Stimulated activated CD4-positive, alpha-beta T cell treated with anti-CD3 and anti-CD28 coated beads, Interleukin-12 subunit alpha, Interleukin-12 subunit beta, amount 100 ng/mL, for 48 hours (primary cell): ENCODE data around the gene RTN4R.
A peak's percentile ranks its signal among the peaks of the same experiment; 100 is the strongest.
"Not testable (repeated sequence)": the region's sequence is repeated elsewhere in the genome, so short reads cannot be mapped to it uniquely, and the experiment has no call there.

ENCODE experiments used
- DNase-seq, 3 donors: peaks; one replicate each; pipeline ENCODE4 v3.0.0-alpha.2; 2020; ENCODE audit warnings: low read depth in 2 of 3, low spot score in 1 of 3

RTN4R gene

DNA sequence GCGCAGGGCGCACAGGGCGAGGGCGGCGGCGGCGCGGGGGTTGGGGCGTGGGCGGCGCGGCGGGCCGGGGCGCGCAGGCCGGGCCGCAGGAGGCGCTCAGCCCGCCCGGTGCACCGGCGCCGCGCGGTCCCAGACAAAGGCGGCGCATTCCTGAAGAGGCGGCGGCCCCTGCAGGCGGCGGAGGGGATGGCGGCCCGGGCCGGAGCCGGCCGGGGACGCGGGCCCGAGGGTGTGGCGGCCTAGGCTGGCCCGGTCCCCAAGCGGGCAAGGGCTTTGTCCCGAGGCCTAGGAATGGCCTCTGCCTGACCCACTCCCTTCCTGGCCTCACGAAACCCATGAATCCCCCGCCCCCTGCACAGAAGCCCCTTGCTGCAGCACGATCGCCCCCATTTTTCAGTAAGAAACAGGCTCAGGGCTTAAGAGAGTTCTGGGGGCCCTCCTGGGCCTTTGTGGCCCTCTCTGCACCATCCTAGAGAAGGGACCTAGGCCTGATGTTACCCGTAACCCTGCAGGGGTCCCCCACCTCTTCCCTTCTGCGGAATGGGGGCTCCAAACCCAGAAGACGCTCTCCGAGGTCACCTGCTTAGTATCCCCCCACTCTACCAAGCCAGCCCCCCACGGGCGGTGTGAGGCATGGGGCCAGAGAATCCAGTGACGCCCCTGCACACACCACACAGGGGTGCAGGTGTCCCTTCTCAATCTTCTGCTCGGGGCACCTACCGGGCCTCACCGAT is at the start of gene RTN4R:
TSS of gene RTN4R (minus strand) at position 40 of the 734 bp plus-strand sequence. CDS start 226 bp downstream, outside the sequence.
- peak; percentile 14 to 41 (median 38) for DNase-seq

DNA sequence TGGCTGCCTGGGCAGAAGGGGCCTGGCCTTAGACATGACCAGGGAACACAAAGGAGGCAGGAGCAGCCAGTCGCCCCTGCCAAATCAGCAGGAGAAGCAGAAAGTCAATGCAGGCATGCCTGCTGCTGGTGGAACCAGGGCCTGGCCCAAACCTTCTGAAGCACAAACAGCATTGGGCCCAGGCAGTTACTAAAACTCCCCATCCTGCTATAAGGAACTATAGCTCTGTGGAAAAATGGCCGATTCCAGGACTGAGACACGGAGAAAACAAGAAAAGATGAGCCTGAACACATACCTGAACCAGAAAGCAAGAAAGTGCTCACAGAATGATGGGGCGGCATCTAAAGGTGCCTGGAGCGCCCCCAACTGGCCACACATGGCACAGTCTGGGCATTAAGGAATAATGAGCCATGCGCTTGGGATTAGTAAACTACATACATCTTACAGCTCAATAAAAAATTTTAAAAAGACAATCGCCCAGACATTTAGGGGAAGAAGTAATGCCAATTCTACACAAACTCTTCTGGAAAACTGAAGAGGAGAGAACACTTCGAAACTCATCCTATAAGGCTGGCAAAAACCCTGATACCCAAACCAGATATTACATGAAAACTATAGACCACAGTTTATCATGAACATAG is 49.4 kb upstream of the RTN4R start:
- DNase-seq = not testable (repeated sequence)

DNA sequence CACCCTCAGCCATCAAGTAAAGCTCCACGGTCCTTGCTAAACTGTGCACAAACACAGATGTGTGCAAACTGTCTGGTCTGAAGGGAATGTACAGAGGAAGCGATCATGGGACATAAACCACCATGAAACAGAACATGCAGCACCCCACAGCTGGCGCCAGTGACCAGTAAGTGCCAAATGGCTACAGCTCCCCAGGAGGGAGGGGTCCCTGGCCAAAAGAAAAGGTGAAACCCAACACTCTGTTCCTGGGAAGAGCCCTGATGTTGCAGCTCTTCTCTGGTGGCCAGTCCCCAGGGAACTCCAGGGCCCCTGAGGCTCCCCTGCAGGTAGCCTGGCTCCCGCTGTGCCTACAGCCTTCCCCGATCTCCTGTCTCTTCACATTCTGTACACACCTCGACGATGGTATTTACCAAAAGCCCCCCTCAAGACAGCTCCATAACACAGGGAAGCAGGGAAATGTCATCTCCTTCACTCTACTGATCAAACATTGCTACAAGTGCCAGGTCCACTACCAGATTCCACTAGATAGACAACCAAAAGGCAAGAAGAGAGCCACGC is 48.8 kb upstream of the RTN4R start:
- DNase-seq = no peak

DNA sequence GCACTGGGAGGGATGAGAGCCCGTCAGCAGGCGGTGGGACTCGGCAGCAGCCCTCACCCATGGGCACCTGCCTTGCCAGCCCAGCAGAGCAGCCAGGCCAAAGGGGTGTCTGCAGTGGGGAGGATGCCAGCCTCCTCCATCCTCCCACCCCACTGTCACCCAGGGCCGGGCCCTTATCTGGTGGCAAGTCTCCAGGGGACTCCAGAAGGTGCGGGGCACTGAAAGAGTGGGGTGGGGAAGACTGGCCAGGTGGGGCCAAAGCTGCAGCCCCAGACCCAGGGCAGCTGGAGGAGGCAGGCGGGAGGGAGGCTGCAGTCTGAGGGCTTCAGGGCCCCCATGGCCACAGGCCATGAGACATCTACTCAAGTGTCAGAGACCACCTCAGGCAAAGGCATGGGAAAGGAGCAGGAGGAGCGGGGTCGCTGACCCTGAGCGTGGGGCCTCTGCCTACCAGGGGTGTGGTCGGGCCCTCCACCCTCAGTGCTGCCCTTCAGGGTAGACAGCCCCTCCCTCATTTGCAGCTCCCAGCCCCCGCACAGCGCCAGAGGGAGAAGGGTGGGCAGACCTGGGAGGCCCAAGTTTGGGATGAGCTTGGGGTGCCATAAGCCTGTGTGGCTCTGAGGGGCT is 48.2 kb upstream of the RTN4R start:
- no peak for DNase-seq

DNA sequence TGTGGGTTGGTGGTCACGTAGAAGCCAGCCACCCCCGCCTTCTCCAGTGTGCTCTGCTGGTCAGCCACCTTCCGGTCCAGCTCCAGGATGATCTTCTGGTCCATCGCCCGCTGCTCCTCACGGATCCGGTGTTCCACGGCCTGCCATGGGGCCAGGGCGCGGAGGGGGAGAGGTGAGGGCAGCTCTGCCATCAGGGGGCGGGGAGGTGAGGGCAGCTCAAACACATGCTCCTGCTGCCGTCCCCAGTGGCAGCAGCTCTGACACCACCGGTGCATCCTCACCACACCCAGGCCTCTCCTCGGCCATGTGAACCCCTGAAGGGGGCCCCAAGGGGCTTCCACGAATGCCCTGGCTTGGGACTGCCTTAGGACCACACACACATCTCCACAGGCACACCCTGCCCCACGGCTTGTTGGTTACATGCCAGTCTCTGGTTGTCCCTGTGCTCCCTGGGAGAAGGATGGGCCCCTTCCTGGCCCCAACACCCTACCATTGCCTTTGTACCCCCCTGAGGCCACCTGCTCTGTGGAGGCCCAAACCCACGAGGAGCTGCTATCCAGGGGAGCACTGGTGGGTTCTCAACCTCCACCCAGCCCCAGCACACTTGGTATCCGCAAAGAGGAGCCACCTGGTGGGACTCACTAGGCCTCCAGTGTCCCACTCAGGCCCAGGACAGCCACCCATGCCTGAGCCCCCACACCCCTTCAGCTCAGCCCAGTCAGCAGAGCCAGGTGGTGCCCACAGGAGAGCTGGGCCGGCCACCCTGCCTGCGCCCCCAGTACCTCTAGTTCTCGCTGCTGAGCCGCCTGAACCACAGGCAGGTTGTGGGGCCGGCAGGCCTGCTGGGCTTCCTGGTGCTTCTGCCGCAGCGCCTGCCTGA is 47.5 kb upstream of the RTN4R start:
- no peak for DNase-seq

DNA sequence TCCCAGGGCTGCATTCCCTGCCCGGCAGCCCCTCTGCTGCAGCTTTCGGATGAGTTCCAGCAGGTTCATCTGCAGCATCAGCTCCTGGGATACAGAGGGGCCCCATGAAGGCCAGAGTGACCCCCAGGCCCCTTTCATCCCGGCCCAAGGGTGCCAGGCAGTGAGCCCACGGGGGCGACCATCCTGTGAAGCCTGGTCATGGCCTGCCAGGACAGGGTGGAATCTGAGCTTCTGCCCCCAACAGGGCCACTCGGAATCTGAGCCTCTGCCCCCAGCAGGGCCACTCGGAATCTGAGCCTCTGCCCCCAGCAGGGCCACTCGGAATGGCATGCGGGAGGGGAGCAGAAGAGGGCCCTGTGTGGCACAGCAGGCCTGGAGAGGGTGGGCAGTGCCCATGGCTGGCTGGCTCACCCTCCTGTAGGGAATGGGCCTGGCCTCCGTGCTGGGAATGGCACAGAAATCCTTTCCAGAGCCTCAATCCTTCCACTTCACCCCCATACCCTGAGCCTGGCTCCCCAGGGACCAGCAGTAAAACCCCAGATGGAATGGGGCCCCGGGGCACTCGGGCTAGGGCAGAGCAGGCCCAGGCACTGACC is 46.7 kb upstream of the RTN4R start:
- not testable (repeated sequence) for DNase-seq

DNA sequence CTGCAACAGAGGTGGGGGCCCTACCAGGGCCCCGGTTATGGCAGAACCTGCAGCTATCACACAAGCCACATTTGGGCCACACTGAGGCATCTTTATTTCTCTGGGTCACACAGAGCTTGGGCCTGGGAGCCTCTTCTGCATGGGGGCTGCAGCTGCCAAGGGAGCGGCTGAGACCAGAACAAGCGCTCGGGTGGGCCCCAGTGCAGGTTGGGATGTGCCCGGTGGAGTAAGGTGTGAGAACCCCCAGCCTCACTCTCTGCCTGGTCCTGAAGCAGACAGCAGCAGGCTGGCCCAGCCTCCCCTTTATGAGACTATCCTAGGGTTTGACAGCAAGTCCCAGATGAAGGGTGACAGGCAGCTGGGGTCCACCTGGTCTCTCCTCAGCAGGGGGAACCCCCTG is 46.1 kb upstream of the RTN4R start:
- not testable (repeated sequence) for DNase-seq

DNA sequence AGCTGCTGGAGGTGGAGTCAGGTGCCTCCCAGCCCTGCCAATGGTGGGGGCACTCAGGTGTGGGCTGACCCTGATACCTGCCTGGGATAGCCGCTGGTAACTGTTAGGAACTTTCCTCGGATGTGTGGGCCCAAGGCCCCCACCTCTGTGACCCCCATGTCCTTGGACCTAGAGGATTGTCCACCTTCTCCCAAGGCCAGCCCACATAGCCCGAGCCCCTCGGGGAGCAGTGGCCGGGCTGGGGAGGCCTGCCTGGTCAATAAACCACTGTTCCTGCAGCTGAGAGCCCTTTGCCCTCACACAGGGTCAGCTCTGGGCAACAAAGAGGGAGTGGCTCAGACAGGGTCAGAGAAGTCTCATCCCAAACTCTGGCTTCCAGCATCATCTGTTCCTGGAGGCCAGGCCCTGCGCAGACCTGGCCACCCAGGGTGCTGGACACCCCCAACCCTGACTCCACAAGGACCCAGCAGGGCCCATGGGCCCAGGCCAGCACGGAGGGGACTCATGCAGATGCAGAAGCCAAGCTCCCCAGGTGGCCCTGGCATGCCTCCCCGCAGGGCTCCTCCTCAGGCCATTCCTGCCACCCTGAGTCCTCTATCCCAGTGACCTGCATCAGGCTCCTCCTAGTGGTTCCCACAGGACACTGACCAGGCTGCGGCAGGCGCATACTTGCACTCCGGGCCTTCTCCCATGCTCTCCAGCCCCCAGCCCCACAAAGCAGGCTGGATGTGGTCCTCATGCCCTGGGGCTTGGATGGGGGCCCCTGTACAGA is 45.4 kb upstream of the RTN4R start:
- not testable (repeated sequence) for DNase-seq

DNA sequence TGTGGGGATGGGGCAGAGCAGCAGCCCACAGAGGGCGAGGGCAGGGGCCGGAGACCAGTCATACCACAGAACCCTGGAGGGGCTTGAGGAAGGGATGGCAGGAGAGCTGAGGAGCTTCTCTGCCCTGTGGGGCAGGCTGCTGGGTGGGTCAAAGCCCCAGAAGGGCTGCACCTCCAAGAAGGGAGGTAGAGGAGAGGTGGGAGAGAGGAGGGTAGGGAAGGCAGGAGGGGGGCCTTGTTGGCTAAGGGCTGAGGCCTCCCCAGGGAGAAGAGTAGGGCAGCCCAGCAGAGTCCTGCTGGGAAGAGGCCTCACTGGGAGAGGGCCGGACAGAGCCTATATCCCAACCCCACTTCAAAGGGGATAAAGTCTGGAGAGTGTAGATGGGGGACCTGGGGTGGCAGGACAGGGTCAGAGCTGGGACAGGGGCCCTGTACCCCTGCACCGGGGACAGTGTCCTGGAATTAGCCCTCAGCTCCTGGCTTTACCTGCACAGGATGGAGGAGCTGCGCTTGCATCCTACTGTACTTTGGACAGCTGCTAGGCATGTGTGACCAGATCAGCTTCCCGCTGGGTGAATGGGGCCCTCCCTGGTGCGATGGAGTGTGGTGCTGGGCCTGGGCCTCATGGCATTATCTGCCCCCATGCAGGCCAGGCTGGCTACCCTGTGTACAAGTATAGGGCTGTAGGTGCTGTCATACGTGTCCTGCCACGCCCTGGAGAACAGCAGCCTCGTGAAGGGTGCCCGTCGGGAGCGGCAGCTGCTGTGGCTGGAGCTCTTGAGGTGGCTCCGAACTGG is 44.5 kb upstream of the RTN4R start:
- no peak for DNase-seq

DNA sequence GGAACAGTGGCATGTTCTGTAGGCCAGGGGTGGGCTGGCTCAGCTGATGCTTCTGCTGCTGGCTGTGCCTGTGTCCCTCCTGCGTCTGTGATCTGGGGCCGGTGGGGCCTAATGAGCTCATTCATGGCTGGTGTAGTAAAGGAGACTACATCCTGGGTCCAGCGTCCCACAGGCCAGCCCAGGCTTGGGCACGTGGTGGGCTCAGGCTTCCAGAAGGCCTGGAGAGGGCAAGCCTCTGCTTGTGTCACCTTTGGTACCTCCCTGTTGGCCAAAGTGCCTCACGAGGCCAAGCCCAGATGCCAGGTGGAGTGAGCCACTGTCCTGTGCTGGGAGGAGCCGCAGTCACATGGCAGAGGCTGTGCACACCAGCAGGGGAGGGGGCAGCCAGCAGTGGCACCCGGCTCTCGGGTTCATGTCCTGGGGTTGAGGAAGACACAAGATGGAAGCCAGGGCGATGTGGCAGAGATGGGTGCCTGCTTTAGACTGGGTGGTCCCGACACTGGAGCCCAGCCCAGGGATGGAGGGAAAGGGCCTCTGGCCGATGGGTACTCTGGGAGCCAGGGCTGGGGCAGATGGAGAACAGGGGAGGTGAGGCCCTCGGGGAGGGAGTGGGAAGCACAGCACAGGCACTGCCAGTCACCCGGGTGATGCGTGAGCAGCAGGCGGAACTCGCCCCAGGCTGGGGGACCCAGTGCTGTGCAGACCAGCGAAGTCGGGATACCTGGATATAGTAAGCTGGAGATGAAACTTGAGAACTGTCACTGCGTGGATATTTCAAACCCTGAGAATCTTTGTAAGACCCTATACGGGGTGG is 43.3 kb upstream of the RTN4R start:
- DNase-seq = not testable (repeated sequence)

DNA sequence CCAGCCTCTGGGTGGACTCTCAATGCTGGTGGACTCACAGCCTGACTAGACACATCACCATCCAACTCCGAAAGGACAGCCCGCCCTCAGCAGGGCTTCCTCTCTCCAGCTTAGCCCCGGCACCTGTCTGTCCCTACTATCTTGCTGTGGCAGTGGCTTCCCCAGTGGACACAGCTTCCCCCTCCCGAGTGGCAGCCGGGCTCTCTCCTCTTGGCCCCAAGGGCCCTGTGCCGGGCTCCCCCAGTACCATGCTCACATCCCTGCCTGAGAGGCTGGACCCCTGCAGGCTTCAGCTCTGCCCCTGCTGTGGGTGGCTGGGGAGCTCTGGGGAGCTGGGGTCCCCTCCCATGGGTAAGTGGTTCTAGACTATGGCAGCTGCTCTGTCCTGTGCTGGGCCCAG is 42.7 kb upstream of the RTN4R start:
- not testable (repeated sequence) for DNase-seq

DNA sequence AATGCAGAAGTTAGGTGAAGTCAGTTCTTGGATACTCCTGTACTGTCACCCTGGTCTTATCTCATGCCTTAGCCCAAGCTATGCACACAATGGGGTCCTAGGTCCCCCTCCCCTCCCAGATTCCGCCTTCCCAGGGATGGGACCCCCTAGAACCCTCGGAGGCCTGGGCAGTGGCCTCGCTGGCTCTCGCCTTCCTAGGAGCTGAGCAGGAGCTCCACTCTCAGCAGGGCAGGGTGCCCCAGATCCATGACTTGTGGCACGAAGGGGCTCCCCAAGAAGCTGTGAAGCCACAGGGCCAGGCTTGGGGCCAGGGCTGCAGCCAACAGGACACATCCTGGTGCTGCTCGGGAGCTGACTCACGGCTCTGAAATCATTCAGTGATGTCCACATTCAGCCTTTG is 42.1 kb upstream of the RTN4R start:
- DNase-seq = not testable (repeated sequence)

DNA sequence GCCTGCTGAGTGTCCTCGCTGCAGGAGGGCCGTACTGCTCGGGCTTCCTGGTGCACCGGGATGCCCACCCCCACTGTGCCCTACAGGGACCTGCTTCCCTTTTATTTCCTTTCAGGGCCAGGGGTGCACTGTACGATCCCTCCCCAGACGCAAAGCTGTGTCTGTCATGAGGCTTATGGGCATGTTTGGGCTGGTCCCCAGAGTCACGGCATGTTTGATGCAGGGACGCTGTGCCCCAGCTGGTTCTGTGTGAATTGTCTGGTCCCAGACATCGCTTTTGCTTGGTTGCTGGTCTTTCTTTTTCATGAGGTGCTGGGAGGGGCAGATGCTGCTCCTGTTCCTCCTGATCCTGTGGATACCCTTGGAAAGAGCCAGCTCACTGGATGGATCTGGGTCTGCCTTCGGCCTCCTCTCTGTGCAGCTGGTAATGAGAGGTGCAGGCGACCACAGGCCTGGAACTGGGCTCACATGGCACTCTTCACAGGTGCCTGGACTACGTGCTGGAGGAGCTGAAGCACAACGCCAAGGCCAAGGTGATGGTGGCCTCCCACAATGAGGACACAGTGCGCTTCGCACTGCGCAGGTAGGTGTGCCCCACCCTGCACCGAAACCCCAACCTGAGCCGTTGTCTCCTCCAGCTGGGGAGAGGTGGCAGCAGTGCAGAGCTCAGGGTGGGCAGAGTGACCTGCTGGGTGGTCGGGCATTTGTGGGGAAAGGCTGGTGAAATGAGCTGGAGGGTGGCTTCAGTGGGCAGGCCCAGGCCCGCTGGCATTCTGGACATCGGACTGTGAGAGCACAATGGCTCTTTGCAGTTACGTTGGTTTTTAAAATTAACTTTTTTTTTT is 40.9 kb upstream of the RTN4R start:
- not testable (repeated sequence) for DNase-seq

DNA sequence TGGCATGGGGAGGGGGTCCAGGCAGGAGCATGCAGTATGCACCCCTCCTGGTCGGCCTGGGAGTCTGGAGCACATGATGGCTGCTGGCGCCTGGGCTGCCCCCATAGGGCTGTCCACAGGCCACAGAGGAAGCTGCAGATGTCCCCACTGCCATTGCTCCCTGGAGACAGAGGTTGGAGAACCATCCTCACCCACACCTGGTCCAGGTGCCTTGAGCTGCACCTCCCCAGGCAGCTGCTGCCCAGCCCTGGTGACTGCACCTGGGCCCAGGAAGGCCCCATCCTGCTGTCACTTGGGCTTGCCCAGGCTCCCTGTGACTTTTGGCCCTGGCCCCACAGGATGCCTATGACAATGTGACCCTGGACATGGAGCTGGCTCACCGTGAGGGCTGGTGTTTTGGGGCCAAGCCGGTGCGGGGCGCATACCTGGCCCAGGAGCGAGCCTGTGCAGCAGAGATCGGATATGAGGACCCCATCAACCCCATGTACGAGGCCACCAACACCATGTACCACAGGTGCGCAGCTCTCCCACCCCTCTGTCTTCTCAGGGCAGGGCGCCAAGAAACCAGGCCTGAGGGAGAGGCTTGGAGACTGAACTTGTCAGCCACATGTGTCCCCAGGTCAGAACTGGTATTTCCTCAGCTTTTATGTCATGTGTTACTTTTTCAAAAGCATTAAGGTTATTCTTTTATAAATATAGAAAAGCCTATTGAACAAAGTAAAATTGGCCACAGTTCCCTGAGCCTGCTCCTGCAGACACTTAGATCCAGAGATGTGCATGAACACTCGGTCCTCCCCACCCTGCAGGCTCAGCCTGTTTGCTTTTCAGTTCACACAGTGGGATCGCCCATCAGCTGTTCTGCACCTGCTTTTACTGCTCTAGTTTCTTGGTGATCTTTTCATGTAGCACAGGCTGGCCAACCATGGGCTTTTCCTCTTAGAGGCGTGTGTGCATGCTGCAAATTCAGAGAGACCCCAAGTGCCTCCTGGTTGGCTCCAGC is 39.6 kb upstream of the RTN4R start:
- DNase-seq = not testable (repeated sequence)

DNA sequence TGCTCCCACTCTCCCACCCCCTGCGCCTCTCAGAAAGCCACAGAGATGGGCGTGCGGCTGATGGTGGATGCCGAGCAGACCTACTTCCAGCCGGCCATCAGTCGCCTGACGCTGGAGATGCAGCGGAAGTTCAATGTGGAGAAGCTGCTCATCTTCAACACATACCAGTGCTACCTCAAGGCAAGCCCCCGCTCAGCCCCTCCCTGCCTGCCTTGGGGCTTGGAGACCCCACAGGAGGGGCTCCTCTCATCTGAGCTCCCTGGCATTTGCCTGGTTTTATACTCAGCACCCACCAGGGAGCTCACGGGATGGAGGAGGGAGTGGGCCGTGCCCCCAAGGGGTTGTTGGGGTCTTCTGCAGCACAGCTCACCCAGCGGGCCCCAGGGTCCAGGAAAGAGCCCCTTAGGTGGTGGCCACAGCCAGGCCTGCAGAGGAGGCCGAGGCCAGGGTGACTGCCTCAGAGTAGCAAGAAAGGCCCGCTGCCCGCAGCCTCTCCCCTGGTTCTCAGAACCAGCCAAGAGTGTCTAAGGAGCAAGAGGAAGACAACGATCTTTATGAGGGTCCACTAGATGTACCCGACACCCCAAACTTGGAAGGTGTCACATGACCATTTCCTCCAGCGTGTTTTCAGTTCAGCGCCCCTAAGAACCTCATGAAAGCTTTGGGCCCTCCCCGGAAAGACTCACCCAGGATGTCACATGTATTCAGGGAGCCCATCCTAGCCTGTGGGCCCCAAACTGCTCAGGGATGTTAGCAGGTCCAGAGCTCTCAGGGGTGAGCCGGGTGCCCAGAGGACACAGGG is 38.7 kb upstream of the RTN4R start:
- not testable (repeated sequence) for DNase-seq
